GM23248 (cell line): ENCODE results near the gene ZNF787.

Experiments
- EZH2 ChIP-seq: fragments of 200-600 bp; sonication (generic); IDR thresholded peaks from 2 replicates; pipeline ENCODE4 v1.6.1; 2018; ENCODE audit warnings: antibody characterized with exemption, mild to moderate bottlenecking; ENCODE audit not compliant: insufficient read depth, poor library complexity, severe bottlenecking
- EZH2phosphoT487 ChIP-seq: fragments of 200-600 bp; sonication (generic); IDR thresholded peaks from 2 replicates; pipeline ENCODE4 v1.6.1; 2018; ENCODE audit warnings: antibody characterized with exemption, moderate library complexity, mild to moderate bottlenecking, low read depth; ENCODE audit not compliant: insufficient read depth

- no peak for TF ChIP-seq EZH2
- no peak for TF ChIP-seq EZH2phosphoT487
Observed at GRCh38 chr19:56066152-56067023, 54.7 kb downstream of the ZNF787 start.
